Measurements from ENCODE around the gene HSP90B1. TPM values are rescaled to one million over a fixed set of nuclear protein-coding genes. Genes with fewer than 3 reads are reported as not detected.

HSP90B1 gene
- total RNA-seq, 1 experiment from 2014 or later, result 364 TPM

- no peak for DNase-seq
- Histone ChIP-seq H3K4me3 (no peak overlapping the region), H3K27me3 (no peaks in the 10 kb centered on the region), H3K36me3 (no peaks in the 10 kb centered on the region), H3K9me3 (peaks cover 8% of the 10 kb centered on the region; the same call in 1 of the 2 replicates)
Observed at GRCh38 chr12:103917873-103918272, 12.3 kb upstream of the HSP90B1 start.

- Histone ChIP-seq H3K9me3 (no peaks in the 10 kb centered on the region), H3K4me3 (no peak overlapping the region)
Observed at GRCh38 chr12:103924761-103925641, 5.2 kb upstream of the HSP90B1 start.

GRCh38 chr12:103928682-103929045 is 1.5 kb upstream of the HSP90B1 start:
- peak overlapping the region; percentile 92 for H3K4me3 ChIP-seq
- no peak for DNase-seq
- no peaks in the 10 kb centered on the region for H3K9me3 ChIP-seq
- H3K27me3 ChIP-seq, result no peaks in the 10 kb centered on the region
- peaks cover 31% of the 10 kb centered on the region for H3K36me3 ChIP-seq

More at GRCh38 chr12:103924761-103925641, 5.2 kb upstream of the HSP90B1 start:
- Histone ChIP-seq H3K36me3 (no peaks in the 10 kb centered on the region), H3K27me3 (no peaks in the 10 kb centered on the region)
- peak; percentile 87 for DNase-seq

- H3K4me3 ChIP-seq, result peak overlapping the region; percentile 92
- no peaks in the 10 kb centered on the region for H3K27me3 ChIP-seq
- DNase-seq, result peak; percentile 72
Observed at GRCh38 chr12:103929046-103929783, 995 bp upstream of the HSP90B1 start.

GRCh38 chr12:103929784-103930033 is 501 bp upstream of the HSP90B1 start:
- Histone ChIP-seq H3K27me3 (no peaks in the 10 kb centered on the region), H3K4me3 (peak overlapping the region; percentile 92), H3K9me3 (no peaks in the 10 kb centered on the region), H3K36me3 (peaks cover 41% of the 10 kb centered on the region)
- DNase-seq, result peak; percentile 86

More at GRCh38 chr12:103929046-103929783, 995 bp upstream of the HSP90B1 start:
- Histone ChIP-seq H3K36me3 (peaks cover 36% of the 10 kb centered on the region), H3K9me3 (no peaks in the 10 kb centered on the region)

GRCh38 chr12:103930787-103931735 is 851 bp downstream of the HSP90B1 start:
- peak overlapping the region; percentile 92 for H3K4me3 ChIP-seq
- DNase-seq, result peak; percentile 19
- peaks cover 55% of the 10 kb centered on the region for H3K36me3 ChIP-seq
- no peaks in the 10 kb centered on the region for H3K9me3 ChIP-seq
- no peaks in the 10 kb centered on the region for H3K27me3 ChIP-seq

- Histone ChIP-seq H3K9me3 (no peaks in the 10 kb centered on the region), H3K4me3 (no peak overlapping the region), H3K36me3 (peaks cover 75% of the 10 kb centered on the region), H3K27me3 (no peaks in the 10 kb centered on the region)
- DNase-seq, result no peak
Observed at GRCh38 chr12:103933237-103933636, 3.0 kb downstream of the HSP90B1 start.

GRCh38 chr12:103936679-103937078 is 6.5 kb downstream of the HSP90B1 start:
- Histone ChIP-seq H3K4me3 (no peak overlapping the region), H3K9me3 (no peaks in the 10 kb centered on the region), H3K27me3 (no peaks in the 10 kb centered on the region), H3K36me3 (peaks cover 95% of the 10 kb centered on the region)
- no peak for DNase-seq

GRCh38 chr12:103944964-103945363 is 14.8 kb downstream of the HSP90B1 start:
- Histone ChIP-seq H3K4me3 (no peak overlapping the region), H3K36me3 (peaks cover 100% of the 10 kb centered on the region), H3K9me3 (no peaks in the 10 kb centered on the region), H3K27me3 (no peaks in the 10 kb centered on the region)
- no peak for DNase-seq

- H3K36me3 ChIP-seq, result peaks cover 86% of the 10 kb centered on the region
- no peak for DNase-seq
- no peak overlapping the region for H3K4me3 ChIP-seq
Observed at GRCh38 chr12:103947871-103948555, 17.8 kb downstream of the HSP90B1 start.

GRCh38 chr12:103948746-103949406 is 18.7 kb downstream of the HSP90B1 start:
- H3K36me3 ChIP-seq, result peaks cover 84% of the 10 kb centered on the region
- H3K4me3 ChIP-seq, result no peak overlapping the region
- no peak for DNase-seq
- no peaks in the 10 kb centered on the region for H3K9me3 ChIP-seq
- no peaks in the 10 kb centered on the region for H3K27me3 ChIP-seq

More at GRCh38 chr12:103947871-103948555, 17.8 kb downstream of the HSP90B1 start:
- Histone ChIP-seq H3K27me3 (no peaks in the 10 kb centered on the region), H3K9me3 (no peaks in the 10 kb centered on the region)

- no peak overlapping the region for H3K4me3 ChIP-seq
- no peaks in the 10 kb centered on the region for H3K27me3 ChIP-seq
- H3K36me3 ChIP-seq, result peaks cover 63% of the 10 kb centered on the region
- H3K9me3 ChIP-seq, result no peaks in the 10 kb centered on the region
- no peak for DNase-seq
Observed at GRCh38 chr12:103952497-103952896, 22.3 kb downstream of the HSP90B1 start.

- peak overlapping the region; percentile 79 for H3K4me3 ChIP-seq
- DNase-seq, result no peak
- H3K36me3 ChIP-seq, result peaks cover 29% of the 10 kb centered on the region
- H3K27me3 ChIP-seq, result no peaks in the 10 kb centered on the region
- H3K9me3 ChIP-seq, result no peaks in the 10 kb centered on the region
Observed at GRCh38 chr12:103955811-103956508, 25.8 kb downstream of the HSP90B1 start.

- no peak for DNase-seq
- peak overlapping the region; percentile 79 for H3K4me3 ChIP-seq
- H3K9me3 ChIP-seq, result no peaks in the 10 kb centered on the region
- H3K36me3 ChIP-seq, result peaks cover 24% of the 10 kb centered on the region
- H3K27me3 ChIP-seq, result no peaks in the 10 kb centered on the region
Observed at GRCh38 chr12:103956509-103957027, 26.4 kb downstream of the HSP90B1 start.

GRCh38 chr12:103957865-103958388 is 27.7 kb downstream of the HSP90B1 start:
- Histone ChIP-seq H3K27me3 (no peaks in the 10 kb centered on the region), H3K4me3 (peak overlapping the region; percentile 79), H3K9me3 (no peaks in the 10 kb centered on the region), H3K36me3 (peaks cover 23% of the 10 kb centered on the region)
- no peak for DNase-seq
